NCI-H774 (cell line): Measurements from ENCODE around the gene INHBE.
"Not testable (repeated sequence)": the region's sequence is repeated elsewhere in the genome, so short reads cannot be mapped to it uniquely, and the experiment has no call there.

Experiments
- DNase-seq: peaks from one replicate; lab custom pipeline; 2025; lab: John Stamatoyannopoulos, UW

INHBE gene

DNA sequence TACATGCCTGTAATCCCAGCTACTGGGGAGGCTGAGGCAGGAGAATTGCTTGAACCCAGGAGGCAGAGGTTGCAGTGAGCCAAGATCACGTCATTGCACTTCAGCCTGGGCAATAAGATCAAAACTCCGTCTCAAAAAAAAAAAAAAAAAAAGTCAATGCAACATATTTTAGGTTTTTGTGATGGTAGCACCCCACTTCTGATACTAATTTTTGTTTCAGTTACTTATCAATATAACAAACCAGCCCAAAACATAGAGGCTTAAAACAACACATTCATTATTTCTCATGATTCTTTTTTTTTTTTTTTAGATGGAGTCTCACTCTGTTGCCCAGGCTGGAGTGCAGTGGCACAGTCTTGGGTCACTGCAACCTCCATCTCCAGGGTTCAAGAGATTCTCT is 13.7 kb upstream of the INHBE start:
- DNase-seq, result not testable (repeated sequence)

GRCh38 chr12:57441846-57442427 is 13.2 kb upstream of the INHBE start:
- no peak for DNase-seq

GRCh38 chr12:57444337-57444736 is 10.8 kb upstream of the INHBE start:
- DNase-seq, result not testable (repeated sequence)

- DNase-seq, result no peak
These were observed 10.4 kb upstream of the INHBE start for GRCh38 chr12:57444744-57445143.

DNA sequence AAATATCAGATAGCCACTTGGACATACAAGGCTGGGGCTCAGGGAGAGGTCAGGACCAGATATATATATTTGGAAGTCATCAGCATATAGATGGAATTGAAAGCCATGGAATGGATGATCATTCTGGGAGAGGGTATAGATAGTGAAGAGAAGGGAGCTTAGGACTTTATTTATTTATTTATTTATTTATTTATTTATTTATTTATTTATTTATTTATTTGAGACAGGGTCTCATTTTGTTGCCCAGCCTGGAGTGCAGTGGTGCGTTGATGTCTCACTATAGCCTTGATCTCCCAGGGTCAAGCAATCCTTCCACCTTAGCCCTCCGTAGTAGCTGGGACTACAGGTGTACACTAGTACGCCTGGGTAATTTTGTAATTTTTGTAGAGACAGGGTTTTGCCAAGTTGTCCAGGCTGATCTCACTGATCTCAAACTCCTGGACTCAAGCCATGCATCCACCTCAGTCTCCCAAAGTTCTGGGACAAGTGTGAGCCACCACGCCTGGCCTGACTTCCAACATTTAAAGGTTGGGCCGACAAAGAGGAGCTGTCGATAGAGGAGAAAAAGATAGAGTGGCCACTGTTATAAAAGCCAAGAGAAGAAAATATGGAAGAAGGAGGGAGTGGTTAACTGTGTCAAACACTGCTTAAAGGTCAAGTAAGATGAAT is 8.7 kb upstream of the INHBE start:
- no peak for DNase-seq

GRCh38 chr12:57448669-57449068 is 6.4 kb upstream of the INHBE start:
- DNase-seq, result no peak

GRCh38 chr12:57449375-57449774 is 5.7 kb upstream of the INHBE start:
- DNase-seq, result no peak

GRCh38 chr12:57450057-57450456 is 5.0 kb upstream of the INHBE start:
- no peak for DNase-seq

DNA sequence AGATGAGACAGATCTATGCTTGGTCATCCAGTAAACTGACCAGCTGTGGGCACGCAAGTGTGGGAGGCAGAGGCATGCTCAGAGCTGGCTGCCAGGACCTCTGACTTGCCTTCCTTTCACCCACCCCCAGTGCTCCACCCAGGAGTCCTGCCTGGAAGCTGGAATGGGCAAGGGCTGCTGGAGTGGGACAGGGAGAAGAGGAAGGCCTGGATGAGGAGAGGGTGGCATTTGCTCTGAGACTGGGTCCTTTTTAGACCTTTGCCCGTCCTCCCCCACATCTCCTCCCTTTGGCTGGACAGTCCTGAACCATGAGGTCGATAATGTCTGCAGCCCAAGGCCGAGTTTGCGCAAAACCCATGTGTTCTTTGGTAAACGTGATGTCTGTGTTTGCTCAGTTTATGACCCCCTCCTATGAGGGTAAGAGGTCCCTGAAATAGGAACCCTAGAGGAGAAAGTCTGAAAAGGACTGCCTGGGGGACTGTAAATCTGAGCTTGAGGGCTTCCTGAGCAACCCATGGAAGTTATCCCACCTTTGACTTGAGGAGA is 3.8 kb upstream of the INHBE start:
- no peak for DNase-seq

DNA sequence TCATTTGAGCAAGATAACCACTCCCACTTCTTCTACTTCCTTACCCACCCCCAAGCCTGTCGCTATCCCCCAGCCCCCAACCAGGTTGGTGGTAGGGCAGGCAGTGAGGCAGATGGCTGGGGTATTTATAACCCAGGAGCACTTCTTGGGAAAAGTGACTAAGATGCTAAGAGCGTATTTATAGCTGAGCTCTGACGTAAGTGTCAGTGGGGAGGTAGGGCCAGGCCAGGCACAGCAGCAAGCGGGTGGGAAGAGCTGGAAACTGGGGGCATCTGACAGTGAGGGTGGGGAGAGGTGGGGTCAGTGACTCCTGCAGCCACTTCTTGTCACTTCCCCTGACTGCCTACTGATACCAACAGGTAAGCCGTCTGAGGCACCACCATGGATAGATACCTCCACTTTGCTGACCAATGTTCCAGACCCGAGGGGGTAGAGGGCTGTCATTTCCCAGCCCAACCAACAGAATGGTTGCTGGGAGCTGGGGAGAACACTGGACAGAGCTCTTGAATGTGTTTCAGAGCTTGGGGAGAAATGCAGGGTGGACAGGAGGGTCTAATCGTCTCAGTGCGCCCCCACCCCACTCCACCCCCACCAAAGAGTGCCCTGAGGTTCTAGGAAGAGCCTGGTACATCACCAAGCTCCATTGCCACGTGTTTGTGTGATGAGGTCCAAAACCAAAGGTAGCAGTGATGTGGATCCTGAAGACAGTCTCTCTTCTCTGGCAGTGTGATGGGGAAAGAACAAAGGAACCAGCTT is 2.7 kb upstream of the INHBE start:
- no peak for DNase-seq

DNA sequence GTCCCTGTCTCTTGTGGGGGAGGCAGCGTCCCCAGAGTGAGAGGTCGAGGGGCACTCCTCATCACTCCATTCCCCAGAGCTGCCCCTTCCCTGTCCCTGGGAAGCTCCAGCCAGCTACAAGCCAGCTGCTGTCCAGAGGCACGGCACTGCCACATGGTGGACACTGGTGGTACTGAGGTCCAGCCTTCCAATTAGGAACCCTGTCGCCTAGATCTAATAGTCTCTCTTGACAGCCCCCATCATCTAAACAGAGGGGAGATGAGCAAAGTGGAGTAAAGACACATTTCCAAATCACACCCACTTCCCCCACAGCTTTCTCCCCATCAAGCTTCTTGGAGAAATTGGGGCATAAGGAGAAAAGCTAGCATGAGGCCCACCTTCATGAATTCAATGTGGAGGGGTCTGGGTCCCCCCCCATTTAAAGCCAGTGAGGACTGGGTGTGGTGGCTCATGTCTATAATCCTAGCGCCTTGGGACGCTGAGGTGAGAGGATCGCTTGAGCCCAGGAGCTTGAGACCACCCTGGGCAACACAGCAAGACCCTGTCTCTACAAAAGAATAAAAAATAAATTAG is 2.1 kb upstream of the INHBE start:
- peak; percentile 66 for DNase-seq

DNA sequence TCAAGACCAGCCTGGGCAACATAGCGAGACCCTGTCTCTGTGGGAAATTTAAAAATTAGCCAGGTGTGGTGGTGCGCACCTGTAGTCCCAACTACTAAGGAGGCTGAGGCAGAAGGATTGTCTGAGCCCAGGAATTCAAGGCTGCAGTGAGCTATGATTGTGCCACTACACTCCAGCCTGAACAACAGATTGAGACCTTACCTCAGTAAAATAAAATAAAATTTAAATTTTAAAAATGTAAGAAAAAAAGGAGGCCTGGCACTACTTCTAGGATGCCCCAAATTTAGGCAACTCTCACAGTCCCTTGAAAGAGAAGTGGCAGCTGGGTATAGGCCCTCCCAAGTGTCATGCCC is 918 bp upstream of the INHBE start:
- no peak for DNase-seq

GRCh38 chr12:57455374-57456144 is 452 bp downstream of the INHBE start:
- no peak for DNase-seq

DNA sequence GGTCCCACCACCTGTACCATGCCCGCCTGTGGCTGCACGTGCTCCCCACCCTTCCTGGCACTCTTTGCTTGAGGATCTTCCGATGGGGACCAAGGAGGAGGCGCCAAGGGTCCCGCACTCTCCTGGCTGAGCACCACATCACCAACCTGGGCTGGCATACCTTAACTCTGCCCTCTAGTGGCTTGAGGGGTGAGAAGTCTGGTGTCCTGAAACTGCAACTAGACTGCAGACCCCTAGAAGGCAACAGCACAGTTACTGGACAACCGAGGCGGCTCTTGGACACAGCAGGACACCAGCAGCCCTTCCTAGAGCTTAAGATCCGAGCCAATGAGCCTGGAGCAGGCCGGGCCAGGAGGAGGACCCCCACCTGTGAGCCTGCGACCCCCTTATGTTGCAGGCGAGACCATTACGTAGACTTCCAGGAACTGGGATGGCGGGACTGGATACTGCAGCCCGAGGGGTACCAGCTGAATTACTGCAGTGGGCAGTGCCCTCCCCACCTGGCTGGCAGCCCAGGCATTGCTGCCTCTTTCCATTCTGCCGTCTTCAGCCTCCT is 1.1 kb downstream of the INHBE start:
- DNase-seq, result no peak

DNA sequence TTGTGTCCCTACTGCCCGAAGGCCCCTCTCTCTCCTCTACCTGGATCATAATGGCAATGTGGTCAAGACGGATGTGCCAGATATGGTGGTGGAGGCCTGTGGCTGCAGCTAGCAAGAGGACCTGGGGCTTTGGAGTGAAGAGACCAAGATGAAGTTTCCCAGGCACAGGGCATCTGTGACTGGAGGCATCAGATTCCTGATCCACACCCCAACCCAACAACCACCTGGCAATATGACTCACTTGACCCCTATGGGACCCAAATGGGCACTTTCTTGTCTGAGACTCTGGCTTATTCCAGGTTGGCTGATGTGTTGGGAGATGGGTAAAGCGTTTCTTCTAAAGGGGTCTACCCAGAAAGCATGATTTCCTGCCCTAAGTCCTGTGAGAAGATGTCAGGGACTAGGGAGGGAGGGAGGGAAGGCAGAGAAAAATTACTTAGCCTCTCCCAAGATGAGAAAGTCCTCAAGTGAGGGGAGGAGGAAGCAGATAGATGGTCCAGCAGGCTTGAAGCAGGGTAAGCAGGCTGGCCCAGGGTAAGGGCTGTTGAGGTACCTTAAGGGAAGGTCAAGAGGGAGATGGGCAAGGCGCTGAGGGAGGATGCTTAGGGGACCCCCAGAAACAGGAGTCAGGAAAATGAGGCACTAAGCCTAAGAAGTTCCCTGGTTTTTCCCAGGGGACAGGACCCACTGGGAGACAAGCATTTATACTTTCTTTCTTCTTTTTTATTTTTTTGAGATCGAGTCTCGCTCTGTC is 1.8 kb downstream of the INHBE start:
- no peak for DNase-seq

DNA sequence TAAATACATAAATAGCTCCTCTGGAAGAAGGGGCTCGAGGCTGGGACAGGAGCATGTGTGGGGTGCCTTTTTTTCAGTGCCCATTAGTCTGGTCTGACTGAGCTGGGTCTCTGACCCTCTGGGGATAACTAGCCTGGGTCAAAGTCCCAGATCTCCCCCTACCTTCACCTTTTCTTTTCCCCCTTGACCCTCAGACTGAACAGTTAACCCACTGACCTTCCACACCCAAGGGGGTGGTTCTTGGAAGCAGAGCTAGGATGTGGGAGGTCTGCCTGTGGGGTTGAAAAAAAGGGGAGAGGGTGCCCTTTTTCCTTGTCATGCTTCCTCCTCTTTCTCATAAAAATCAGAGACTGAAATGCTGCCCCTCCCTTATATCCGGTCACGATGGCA is 3.6 kb downstream of the INHBE start:
- no peak for DNase-seq

GRCh38 chr12:57459055-57459749 is 4.1 kb downstream of the INHBE start:
- DNase-seq, result peak; percentile 88

DNA sequence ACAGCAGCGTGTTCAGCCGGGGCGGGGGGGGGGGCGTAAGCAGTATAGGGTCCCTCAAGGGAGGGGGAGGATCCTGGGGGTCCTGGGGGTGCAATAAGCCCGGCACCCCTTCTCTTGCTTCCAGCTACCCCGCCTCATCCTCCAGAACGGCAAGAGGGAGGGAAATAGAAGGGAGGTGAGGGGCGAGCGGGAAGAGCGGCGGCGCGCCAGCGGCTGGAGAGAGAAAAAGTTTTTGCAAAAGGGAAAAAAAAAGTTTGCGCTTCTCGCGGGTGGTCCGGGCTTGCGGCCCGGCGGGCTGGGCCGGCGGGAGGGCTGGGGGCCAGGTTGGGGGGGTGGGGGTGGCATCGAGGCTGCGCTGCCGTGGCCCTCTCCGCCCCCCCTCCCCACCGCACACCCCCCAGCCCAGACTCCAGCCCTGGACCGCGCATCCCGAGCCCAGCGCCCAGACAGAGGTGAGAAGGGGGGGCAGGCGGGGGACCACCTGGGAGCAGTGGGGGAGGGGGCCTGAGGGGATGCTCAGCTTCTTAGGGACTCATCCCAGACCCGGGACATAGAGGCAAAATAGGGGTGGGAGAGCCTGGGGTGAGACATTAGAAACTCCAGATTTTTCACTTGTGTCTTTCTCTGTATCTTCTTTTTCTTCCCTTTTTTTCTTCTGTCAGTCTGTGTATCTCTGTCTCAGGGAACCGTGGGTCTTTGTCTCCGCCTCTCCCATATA is 4.8 kb downstream of the INHBE start, which contains the start of gene GLI1:
TSS of gene GLI1 (plus strand) at position 36 of the 718 bp plus-strand sequence. CDS start 3,907 bp downstream, outside the sequence.
- DNase-seq, result no peak

GRCh38 chr12:57460468-57460784 is 5.3 kb downstream of the INHBE start:
- no peak for DNase-seq

DNA sequence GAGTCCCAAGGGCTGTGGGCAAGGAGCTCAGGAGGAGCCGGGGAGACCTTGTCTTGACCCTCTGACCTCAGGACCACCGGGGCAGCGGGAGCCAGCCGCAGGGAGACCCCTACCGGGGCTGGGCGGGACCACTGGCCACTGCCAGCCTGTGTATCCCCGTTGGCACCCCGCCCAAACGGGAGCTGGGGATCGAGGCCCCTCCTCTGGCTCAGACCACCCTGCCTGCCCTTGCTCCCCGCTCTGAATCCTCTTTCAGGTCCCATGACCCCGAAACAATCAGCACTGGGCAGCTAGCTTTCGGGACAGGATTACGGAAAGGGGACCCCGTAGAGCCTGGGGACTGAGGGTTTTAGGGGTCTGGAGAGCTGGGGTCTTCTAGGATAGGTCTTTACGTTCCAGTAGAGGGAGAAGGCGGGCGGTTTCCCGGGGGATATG is 5.8 kb downstream of the INHBE start:
- DNase-seq, result no peak
